K562 (cell line): ENCODE results near the gene COL8A2. TPM values are rescaled to one million over a fixed set of nuclear protein-coding genes. Genes with fewer than 3 reads are reported as not detected.

Experiments
- ATAC-seq: fragments of 200-7000 bp; cut with Tn5 transposase; 3 replicates; pipeline ENCODE4 v1.9.1; 2020; ENCODE audit warnings: moderate library complexity
- BruUV-seq: library from RNA; stranded (reverse); fragments of 400-500 nt; replicated peaks from 2 replicates; lab custom pipeline; 2021; lab: Mats Ljungman, UMichigan
- CTCF ChIA-PET: fragments of 300-600 bp; formaldehyde crosslinking; extraction: SDS; loops from one replicate; lab custom pipeline; 2021; ENCODE audit warnings: low intra/inter-chr PET ratio; lab: Yijun Ruan, JAX
- POLR2A ChIA-PET: fragments of 300-600, 350-650 bp; sonication (Branson Sonifier 250); formaldehyde crosslinking; extraction: SDS; loops from one replicate; lab custom pipeline; 2021; ENCODE audit warnings: antibody characterized with exemption, inconsistent platforms; lab: Yijun Ruan, JAX
- DNase-seq, 4 experiments: peaks; one replicate each; pipeline versions ENCODE4 v3.0.0 to v3.0.0-alpha.2; 2011 to 2018; ENCODE audit warnings: low spot score in 3 of 4, mixed read lengths in 3 of 4; ENCODE audit errors: extremely low read depth in 1 of 4
- FAIRE-seq: peaks from 2 replicates; lab custom pipeline; 2011; peaks lifted over from hg19 to GRCh38; lab: Jason Lieb, UNC
- H2AFZ ChIP-seq: 2 replicates; pipeline ENCODE4 v1.6.0; 2011; ENCODE audit warnings: low read depth, low read length, control low read depth, inconsistent platforms
- H3K27ac ChIP-seq: fragments of 200-600 bp; 3 replicates; pipeline ENCODE4 v1.8.0; 2011; ENCODE audit warnings: low read depth, mild to moderate bottlenecking, control low read depth, inconsistent platforms, low read length, moderate library complexity, mixed read lengths; ENCODE audit errors: extremely low read depth
- H3K27me3 ChIP-seq, 2 experiments: fragments of 300-600 bp in 1 of 2; 2 replicates in 1 of 2; 3 replicates in 1 of 2; pipeline versions ENCODE4 v1.6.0 to v1.8.0; 2011; ENCODE audit warnings: inconsistent platforms in 2 of 2, low read length in 2 of 2, mild to moderate bottlenecking in 1 of 2, mixed read lengths in 1 of 2, moderate library complexity in 1 of 2; ENCODE audit not compliant: control insufficient read depth in 2 of 2, insufficient read depth in 2 of 2
- H3K36me3 ChIP-seq: fragments of 300-600 bp; 3 replicates; pipeline ENCODE4 v1.8.0; 2011; ENCODE audit warnings: mild to moderate bottlenecking, low read length, inconsistent platforms; ENCODE audit not compliant: control insufficient read depth, insufficient read depth
- H3K4me1 ChIP-seq, 2 experiments: fragments of 200-600 bp in 1 of 2; replicated peaks in 1 of 2; 2 replicates in 1 of 2; 3 replicates in 1 of 2; pipeline versions ENCODE4 v1.5.1 to v1.8.0; 2011; ENCODE audit warnings: inconsistent platforms in 2 of 2, low read length in 2 of 2, mild to moderate bottlenecking in 1 of 2, mixed read lengths in 1 of 2, moderate library complexity in 1 of 2; ENCODE audit not compliant: control insufficient read depth in 2 of 2, insufficient read depth in 2 of 2
- H3K4me2 ChIP-seq: 2 replicates; pipeline ENCODE4 v1.6.1; 2011; ENCODE audit warnings: low read length, control low read depth, inconsistent platforms, mixed read lengths; ENCODE audit not compliant: insufficient read depth
- H3K4me3 ChIP-seq: fragments of 200-600 bp; sonication (generic), shearing (Covaris generic); 2 replicates; pipeline ENCODE4 v1.5.1; 2016; ENCODE audit warnings: control low read depth, inconsistent platforms
- H3K79me2 ChIP-seq: fragments of 200-600 bp; 3 replicates; pipeline ENCODE4 v1.8.0; 2011; ENCODE audit warnings: low read length, inconsistent platforms; ENCODE audit not compliant: control insufficient read depth, insufficient read depth
- H3K9ac ChIP-seq, 2 experiments: 2 replicates each; pipeline versions ENCODE4 v1.6.0 to v1.6.1; 2011; ENCODE audit warnings: low read depth in 2 of 2, low read length in 2 of 2, control low read depth in 1 of 2, inconsistent platforms in 1 of 2, mild to moderate bottlenecking in 1 of 2, mixed read lengths in 1 of 2; ENCODE audit not compliant: insufficient read depth in 1 of 2
- H3K9me1 ChIP-seq: one replicate; pipeline ENCODE4 v1.6.0; 2011; ENCODE audit warnings: inconsistent platforms, mild to moderate bottlenecking, low read length, moderate library complexity; ENCODE audit not compliant: control insufficient read depth, insufficient read depth
- H3K9me3 ChIP-seq: replicated peaks from 2 replicates; pipeline ENCODE4 v1.5.1; 2011; ENCODE audit warnings: low read depth, low read length, inconsistent platforms; ENCODE audit not compliant: control insufficient read depth, insufficient read depth
- H4K20me1 ChIP-seq: replicated peaks from 2 replicates; pipeline ENCODE4 v1.6.1; 2011; ENCODE audit warnings: low read length, inconsistent platforms, mixed read lengths; ENCODE audit not compliant: control insufficient read depth, insufficient read depth
- BHLHE40 ChIP-seq: IDR thresholded peaks from 2 replicates; pipeline ENCODE4 v1.6.1; 2011; ENCODE audit warnings: low read length, improper control_type of control experiment
- CBX1 ChIP-seq: sonication (generic); IDR thresholded peaks from 2 replicates; pipeline ENCODE4 v1.6.1; 2016; ENCODE audit warnings: antibody characterized with exemption, low read depth, mild to moderate bottlenecking
- EP300 ChIP-seq: IDR thresholded peaks from 2 replicates; pipeline ENCODE4 v1.6.1; 2012; ENCODE audit warnings: low read length, improper control_type of control experiment
- FOXA3 ChIP-seq, 2 experiments: fragments of 450-650 bp in 1 of 2; sonication (generic) in 1 of 2; formaldehyde crosslinking; IDR thresholded peaks in 1 of 2; conservative IDR thresholded peaks in 1 of 2; 2 replicates each; pipeline versions ENCODE4 v1.4.0 to v1.8.0; 2020 to 2022; ENCODE audit warnings: mild to moderate bottlenecking in 2 of 2, missing genetic modification reagents in 1 of 2
- KDM1A ChIP-seq, 2 experiments: fragments of 450-650 bp; IDR thresholded peaks; 2 replicates each; pipeline ENCODE4 v1.6.1; 2016; ENCODE audit warnings: mild to moderate bottlenecking in 2 of 2
- NBN ChIP-seq: fragments of 450-650 bp; IDR thresholded peaks from 2 replicates; pipeline ENCODE4 v1.6.1; 2016; ENCODE audit warnings: low read depth, mild to moderate bottlenecking
- NCOA2 ChIP-seq, 2 experiments: fragments of 450-650 bp; IDR thresholded peaks; 2 replicates each; pipeline ENCODE4 v1.6.1; 2018; ENCODE audit warnings: mild to moderate bottlenecking in 2 of 2, moderate library complexity in 1 of 2; ENCODE audit not compliant: partially characterized antibody in 2 of 2
- NEUROD1 ChIP-seq: fragments of 150-350 bp; IDR thresholded peaks from 2 replicates; pipeline ENCODE4 v1.6.1; 2014; ENCODE audit warnings: borderline replicate concordance, low read length, low read depth; ENCODE audit not compliant: partially characterized antibody
- NR2F6 ChIP-seq: fragments of 450-650 bp; formaldehyde crosslinking; IDR thresholded peaks from 2 replicates; pipeline ENCODE4 v1.4.0; 2020; ENCODE audit warnings: mild to moderate bottlenecking
- RNF2 ChIP-seq: sonication (generic); IDR thresholded peaks from 2 replicates; pipeline ENCODE4 v1.6.1; 2016
- SRF ChIP-seq, 2 experiments: fragments of 250-450, 450-650 bp in 1 of 2; sonication (Bioruptor Pico) in 1 of 2; sonication (generic) in 1 of 2; formaldehyde crosslinking; IDR thresholded peaks; 2 replicates each; pipeline versions ENCODE4 v1.5.0 to v1.5.1; 2020 to 2022; ENCODE audit warnings: mild to moderate bottlenecking in 1 of 2, missing genetic modification reagents in 1 of 2
- TEAD1 ChIP-seq, 2 experiments: fragments of 450-650 bp in 1 of 2; sonication (generic) in 1 of 2; formaldehyde crosslinking; IDR thresholded peaks; 2 replicates each; pipeline versions ENCODE4 v1.4.0 to v1.8.0; 2020 to 2022; ENCODE audit warnings: mild to moderate bottlenecking in 2 of 2, missing genetic modification reagents in 1 of 2
- WGBS: fragments of 100-300 bp; shearing (Covaris generic); methylation state at CpG from one replicate; pipeline ENCODE4 v1.1.6; 2016; ENCODE audit warnings: low coverage, mixed read lengths; ENCODE audit not compliant: insufficient coverage; ENCODE audit errors: missing lambda C conversion rate; 5-methylcytosine and 5-hydroxymethylcytosine counted together
- in situ Hi-C: fragments of 300-500 bp; cut with MboI; formaldehyde crosslinking; loops from 4 replicates; pipeline ENCODE4 v1.15.0; 2018; ENCODE audit warnings: inconsistent platforms, mixed read lengths
- intact Hi-C: fragments of 100-400 bp; cut with micrococcal nuclease; formaldehyde crosslinking; loops from 2 replicates; pipeline ENCODE4 v1.14.2; 2022
- polyA plus RNA-seq, 8 experiments: library from polyadenylated mRNA; depleted of rRNA in 4 of 8; stranded (reverse) in 5 of 8; unstranded in 3 of 8; fragments of >200 nt; fragmentation: Nextera tagmentation in 2 of 8; fragmentation: Illumina TruSeq in 1 of 8; extraction: Ambion mirVana in 2 of 8; extraction: Trizol in 1 of 8; gene quantifications; 2 replicates each; pipeline versions ENCODE4 v1.2.1 to v1.2.3, GENCODE V29; 2011 to 2014; ENCODE audit warnings: inconsistent platforms in 1 of 8, missing spikeins in 1 of 8
- total RNA-seq, 7 experiments: library from RNA; depleted of rRNA in 6 of 7; stranded (reverse); fragments of >200 nt in 6 of 7; fragmentation: Illumina TruSeq in 2 of 7; extraction: Trizol in 2 of 7; gene quantifications; 2 replicates each; pipeline versions ENCODE4 v1.2.1 to v1.2.3, GENCODE V29; 2011 to 2021; ENCODE audit warnings: low replicate concordance in 1 of 7
- TF ChIP-seq, protein P1 (sequence below): fragments of 450-650 bp; formaldehyde crosslinking; IDR thresholded peaks from 2 replicates; pipeline ENCODE4 v1.4.0; 2022; ENCODE audit warnings: missing genetic modification characterization
- TF ChIP-seq, protein P2 (sequence below): fragments of 250-450 bp; sonication (Bioruptor Pico); IDR thresholded peaks from 2 replicates; pipeline ENCODE4 v1.5.0; 2022; ENCODE audit warnings: mild to moderate bottlenecking

The COL8A2 gene
- total and polyA plus RNA-seq, 9 of the 15 experiments (the other 6 are each of a cell fraction or from before 2014, with no cell fraction given) = 0.03 to 0.14 (median 0.04) TPM; not detected in 5

DNA sequence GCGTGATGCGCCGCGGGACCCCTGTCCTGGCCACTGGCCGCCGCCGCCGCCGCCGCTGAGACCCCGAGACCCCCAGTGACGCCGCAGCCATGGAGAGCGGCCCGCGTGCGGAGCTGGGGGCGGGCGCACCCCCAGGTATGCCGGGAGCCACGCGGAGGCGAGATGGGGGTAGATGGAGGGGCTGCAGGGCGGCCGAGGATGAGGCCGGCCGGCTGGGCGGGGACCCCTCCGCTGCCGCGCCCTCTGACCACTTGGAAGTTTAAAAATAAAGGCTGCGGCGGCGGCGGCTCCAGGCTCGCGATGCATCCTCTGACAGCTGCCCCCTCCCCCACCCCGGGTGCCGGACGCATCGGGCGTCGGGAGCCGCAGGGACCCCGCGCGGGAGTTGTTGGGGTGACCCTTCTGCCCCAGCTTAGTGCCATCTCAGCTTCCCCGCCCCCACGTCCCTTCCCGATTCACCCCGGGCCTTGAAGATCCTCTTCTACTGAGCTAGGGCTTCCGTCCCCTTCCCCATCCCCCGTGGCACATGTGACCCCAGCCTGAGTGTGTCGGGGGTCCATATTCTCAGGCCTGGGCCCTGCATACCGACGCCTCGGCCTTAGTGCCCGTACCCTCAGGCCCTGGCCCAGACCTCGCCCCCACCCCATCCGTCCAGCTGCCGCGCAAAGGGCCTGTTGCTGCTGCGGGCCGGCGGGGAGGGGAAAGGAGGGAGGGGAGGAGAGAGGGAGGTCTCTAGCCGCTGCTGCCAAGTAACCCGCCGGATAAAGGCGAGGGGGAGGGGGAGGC lies 31.5 kb upstream of the COL8A2 start (continued):
- TF ChIP-seq SRF (CRISPR knock-in tag; IDR thresholded peaks at IDR 0.05) = 0 out of 4 replicates have a peak, but pooled peaks of 1 of the 2 experiments have one; percentile 33
- no peak for TF ChIP-seq EP300
- 0 out of 2 replicates have a peak, but pooled peaks have one; percentile 55 for TF ChIP-seq NBN

DNA sequence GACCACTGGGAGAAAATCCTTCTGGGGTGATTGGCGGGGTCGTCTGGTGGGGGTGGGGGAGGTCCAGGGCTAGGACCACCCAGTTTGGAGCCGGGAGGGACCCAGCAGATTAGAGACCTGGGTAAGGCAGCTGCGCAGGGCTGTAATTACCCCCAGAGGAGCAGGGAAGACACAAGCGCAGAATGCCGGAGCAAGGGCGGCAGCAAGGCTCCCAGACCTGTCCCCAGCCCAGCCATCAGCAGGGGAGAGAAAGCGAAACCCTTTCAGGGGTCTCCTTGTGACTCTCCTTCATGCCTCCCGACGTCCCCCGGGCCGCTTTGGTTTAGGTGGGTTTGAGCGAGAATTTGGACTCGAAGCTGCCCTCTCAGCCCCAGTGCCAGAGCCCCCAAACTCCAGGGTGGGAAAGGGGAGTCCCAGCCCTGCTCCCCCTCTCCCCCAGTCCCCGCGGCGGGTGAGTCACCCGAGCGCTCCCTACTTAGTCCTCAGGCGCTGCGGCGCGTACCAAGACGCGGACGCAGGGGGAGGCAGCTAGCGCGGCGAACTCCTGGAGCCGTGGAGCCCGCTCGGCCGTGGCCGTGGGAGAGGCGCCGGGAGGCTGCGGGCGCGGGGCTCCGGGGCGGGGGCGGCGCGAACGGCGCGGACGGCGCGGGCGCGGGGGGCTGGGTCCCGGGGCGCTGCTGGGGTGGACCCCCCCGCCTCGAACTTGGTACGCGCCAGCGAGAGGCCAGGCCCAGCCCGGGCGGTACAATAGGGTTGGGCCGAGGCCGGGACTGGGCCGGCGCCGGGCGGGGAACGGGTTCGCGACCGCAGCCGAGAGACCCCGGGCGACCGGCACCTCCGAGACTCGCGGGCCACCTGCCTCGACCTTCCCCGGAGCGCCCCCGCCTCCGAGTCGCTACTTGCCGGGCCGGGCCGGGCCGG lies 30.6 kb upstream of the COL8A2 start, which contains the start of gene MAP7D1:
TSS of gene MAP7D1 (plus strand) at position 753 of the 921 bp plus-strand sequence. CDS start 258 bp downstream, outside the sequence.
- peak within 1 kb of the TSS; percentile 81 to 86 for H3K9ac ChIP-seq
- FAIRE-seq (peak; percentile 6), ATAC-seq (peak; percentile 70), DNase-seq (peak; percentile 94)
- POLR2A ChIA-PET = interaction anchor here (0.6 to 1.8 kb wide), 6 partner anchors 19 to 713 kb away, joined by 3 to 5 read pairs (median 4); no protein-coding TSS in a partner anchor
- H3K27me3 ChIP-seq = no peaks in the 10 kb centered on the region
- peaks cover 20% of the 10 kb centered on the region for H3K36me3 ChIP-seq
- in situ Hi-C loops (no loop called here), intact Hi-C loops (no loop called here)
- H3K4me2 ChIP-seq = peak within 1 kb of the TSS; percentile 87
- BruUV-seq = TSS peak; percentile 94
- peak within 1 kb of the TSS; percentile 76 for H2AFZ ChIP-seq
- H3K9me3 ChIP-seq = no peaks in the 10 kb centered on the region
- peak within 1 kb of the TSS; percentile 84 for H3K27ac ChIP-seq
- H3K4me3 ChIP-seq = peak within 1 kb of the TSS; percentile 92
- H3K9me1 ChIP-seq = peaks cover 4% of the 10 kb centered on the region
- WGBS = 1% methylated on average over 28 of the region's 88 CpGs
- CTCF ChIA-PET = interaction anchor here (1.0 to 1.1 kb wide), 2 partner anchors 55 to 56 kb away, joined by 3 read pairs; no protein-coding TSS in a partner anchor
- H3K4me1 ChIP-seq = peaks cover 49 to 67% of the 10 kb centered on the region in 2 experiments
- H3K79me2 ChIP-seq = peaks cover 50% of the 10 kb centered on the region
- H4K20me1 ChIP-seq = 0 out of 2 replicates have a peak, but pooled peaks cover 3% of the 10 kb centered on the region
- TF ChIP-seq KDM1A (IDR thresholded peaks at IDR 0.05) (no peak), TEAD1 (CRISPR knock-in tag; IDR thresholded peaks at IDR 0.05) (peak; percentile 16 to 23; a peak in 1 of 4 replicates), EP300 (peak; percentile 4; the same call in 1 of the 2 replicates), CBX1 (no peak), RNF2 (no peak), FOXA3 (CRISPR knock-in tag; conservative IDR thresholded peaks at IDR 0.05 in 1 of 2, IDR thresholded peaks at IDR 0.05 in 1 of 2) (no peak), NCOA2 (IDR thresholded peaks at IDR 0.05; ENCODE audit: partially characterized antibody in 2 of 2) (no peak), NR2F6 (CRISPR knock-in tag) (no peak), NEUROD1 (no peak), BHLHE40 (peak; percentile 79)
- TF ChIP-seq, protein P1, sequence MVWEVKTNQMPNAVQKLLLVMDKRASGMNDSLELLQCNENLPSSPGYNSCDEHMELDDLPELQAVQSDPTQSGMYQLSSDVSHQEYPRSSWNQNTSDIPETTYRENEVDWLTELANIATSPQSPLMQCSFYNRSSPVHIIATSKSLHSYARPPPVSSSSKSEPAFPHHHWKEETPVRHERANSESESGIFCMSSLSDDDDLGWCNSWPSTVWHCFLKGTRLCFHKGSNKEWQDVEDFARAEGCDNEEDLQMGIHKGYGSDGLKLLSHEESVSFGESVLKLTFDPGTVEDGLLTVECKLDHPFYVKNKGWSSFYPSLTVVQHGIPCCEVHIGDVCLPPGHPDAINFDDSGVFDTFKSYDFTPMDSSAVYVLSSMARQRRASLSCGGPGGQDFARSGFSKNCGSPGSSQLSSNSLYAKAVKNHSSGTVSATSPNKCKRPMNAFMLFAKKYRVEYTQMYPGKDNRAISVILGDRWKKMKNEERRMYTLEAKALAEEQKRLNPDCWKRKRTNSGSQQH (CRISPR knock-in tag) = peak; percentile 6; the same call in 1 of the 2 replicates
- TF ChIP-seq, protein P2, sequence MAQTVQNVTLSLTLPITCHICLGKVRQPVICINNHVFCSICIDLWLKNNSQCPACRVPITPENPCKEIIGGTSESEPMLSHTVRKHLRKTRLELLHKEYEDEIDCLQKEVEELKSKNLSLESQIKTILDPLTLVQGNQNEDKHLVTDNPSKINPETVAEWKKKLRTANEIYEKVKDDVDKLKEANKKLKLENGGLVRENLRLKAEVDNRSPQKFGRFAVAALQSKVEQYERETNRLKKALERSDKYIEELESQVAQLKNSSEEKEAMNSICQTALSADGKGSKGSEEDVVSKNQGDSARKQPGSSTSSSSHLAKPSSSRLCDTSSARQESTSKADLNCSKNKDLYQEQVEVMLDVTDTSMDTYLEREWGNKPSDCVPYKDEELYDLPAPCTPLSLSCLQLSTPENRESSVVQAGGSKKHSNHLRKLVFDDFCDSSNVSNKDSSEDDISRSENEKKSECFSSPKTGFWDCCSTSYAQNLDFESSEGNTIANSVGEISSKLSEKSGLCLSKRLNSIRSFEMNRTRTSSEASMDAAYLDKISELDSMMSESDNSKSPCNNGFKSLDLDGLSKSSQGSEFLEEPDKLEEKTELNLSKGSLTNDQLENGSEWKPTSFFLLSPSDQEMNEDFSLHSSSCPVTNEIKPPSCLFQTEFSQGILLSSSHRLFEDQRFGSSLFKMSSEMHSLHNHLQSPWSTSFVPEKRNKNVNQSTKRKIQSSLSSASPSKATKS (CRISPR knock-in tag) = no peak
